HEK293T (cell line): ENCODE data around the gene MIR17HG.

Experiments used
- ARNT ChIP-seq: fragments of 450-650 bp; IDR thresholded peaks from 2 replicates; pipeline ENCODE4 v1.6.1; 2017; ENCODE audit warnings: mild to moderate bottlenecking
- CTBP1 ChIP-seq: fragments of 450-650 bp; IDR thresholded peaks from 2 replicates; pipeline ENCODE4 v1.6.1; 2016; ENCODE audit warnings: borderline replicate concordance
- ELF4 ChIP-seq: fragments of 450-650 bp; IDR thresholded peaks from 2 replicates; pipeline ENCODE4 v1.6.1; 2017; ENCODE audit warnings: antibody characterized with exemption
- FOXA1 ChIP-seq: fragments of 450-650 bp; IDR thresholded peaks from 2 replicates; pipeline ENCODE4 v1.6.1; 2016; ENCODE audit warnings: mild to moderate bottlenecking
- FOXK2 ChIP-seq: fragments of 450-650 bp; IDR thresholded peaks from 2 replicates; pipeline ENCODE4 v1.6.1; 2016; ENCODE audit warnings: mild to moderate bottlenecking
- FOXM1 ChIP-seq: fragments of 450-650 bp; IDR thresholded peaks from 2 replicates; pipeline ENCODE4 v1.6.1; 2017; ENCODE audit warnings: mild to moderate bottlenecking, borderline replicate concordance
- HDGF ChIP-seq: fragments of 450-650 bp; IDR thresholded peaks from 2 replicates; pipeline ENCODE4 v1.6.1; 2017; ENCODE audit warnings: antibody characterized with exemption, borderline replicate concordance
- NFRKB ChIP-seq: fragments of 450-650 bp; IDR thresholded peaks from 2 replicates; pipeline ENCODE4 v1.6.1; 2016; ENCODE audit warnings: mild to moderate bottlenecking, moderate library complexity
- SP1 ChIP-seq: fragments of 450-650 bp; IDR thresholded peaks from 2 replicates; pipeline ENCODE4 v1.6.1; 2017
- SUZ12 ChIP-seq: fragments of 450-650 bp; IDR thresholded peaks from 2 replicates; pipeline ENCODE4 v1.6.1; 2016; ENCODE audit warnings: mild to moderate bottlenecking
- TARDBP ChIP-seq: fragments of 450-650 bp; IDR thresholded peaks from 2 replicates; pipeline ENCODE4 v1.6.1; 2016
- ZNF384 ChIP-seq: fragments of 450-650 bp; IDR thresholded peaks from 2 replicates; pipeline ENCODE4 v1.6.1; 2016

- 0 out of 2 replicates have a peak, but pooled peaks have one; percentile 23 for TF ChIP-seq CTBP1
- no peak for TF ChIP-seq SP1
- no peak for TF ChIP-seq FOXK2
- TF ChIP-seq FOXA1 = no peak
- peak; percentile 63; the same call in 1 of the 2 replicates for TF ChIP-seq ZNF384
- TF ChIP-seq HDGF = no peak
- peak; percentile 75 for TF ChIP-seq TARDBP
- no peak for TF ChIP-seq SUZ12
- TF ChIP-seq ELF4 = no peak; the same call in 1 of the 2 replicates
- TF ChIP-seq NFRKB = no peak
- peak; percentile 61 for TF ChIP-seq ARNT
- TF ChIP-seq FOXM1 = peak; percentile 76
Observed at GRCh38 chr13:91347202-91347995, at the start of gene MIR17HG.
